Stimulated activated memory B cell treated with anti-CD40 and anti-IgM and Interleukin-4, amounts not matched to agents 10 μg/mL and 1 μg/mL and 100 μg/mL, for 72 hours (primary cell): Measurements from ENCODE around the gene MYBPH.

ENCODE experiments used
- ATAC-seq: fragments of 150-1000 bp; cut with Tn5 transposase; 2 replicates; pipeline ENCODE4 v1.10.0; 2021
- H3K27ac Mint-ChIP-seq: one replicate; pipeline ENCODE4 v1.8.0; 2022; ENCODE audit warnings: mild to moderate bottlenecking, mixed read lengths
- H3K27me3 Mint-ChIP-seq: one replicate; pipeline ENCODE4 v1.8.0; 2022; ENCODE audit warnings: mixed read lengths
- H3K36me3 Mint-ChIP-seq: one replicate; pipeline ENCODE4 v1.8.0; 2022; ENCODE audit warnings: mixed read lengths
- H3K4me1 Mint-ChIP-seq: one replicate; pipeline ENCODE4 v1.8.0; 2022; ENCODE audit warnings: mixed read lengths
- H3K4me3 Mint-ChIP-seq: one replicate; pipeline ENCODE4 v1.8.0; 2022; ENCODE audit warnings: mild to moderate bottlenecking, moderate library complexity, mixed read lengths
- H3K9me3 Mint-ChIP-seq: one replicate; pipeline ENCODE4 v1.8.0; 2022; ENCODE audit warnings: mixed read lengths

Gene MYBPH

DNA sequence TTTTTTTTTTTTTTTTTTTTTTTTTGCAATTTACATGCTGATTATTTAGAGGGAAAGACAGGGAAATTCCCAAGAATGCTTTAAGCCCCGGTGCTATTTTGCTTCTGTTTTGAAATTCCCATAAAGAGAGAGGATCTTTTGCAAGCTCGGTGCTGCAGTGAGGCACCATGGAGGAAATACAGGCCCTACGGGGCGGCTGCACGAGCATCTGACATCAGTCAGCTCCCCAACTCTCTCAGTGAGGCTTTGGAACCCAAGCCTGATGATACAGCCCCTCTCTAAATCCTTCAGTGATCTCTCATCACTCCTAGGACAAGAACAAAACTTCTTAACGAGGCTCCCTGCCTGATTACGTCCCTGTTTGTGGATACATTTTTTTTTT is 11.7 kb upstream of the MYBPH start:
- no peak overlapping the region for H3K27ac Mint-ChIP-seq
- no peaks in the 10 kb centered on the region for H3K36me3 Mint-ChIP-seq
- H3K27me3 Mint-ChIP-seq: peaks cover 51% of the 10 kb centered on the region
- H3K4me1 Mint-ChIP-seq: no peaks in the 10 kb centered on the region
- no peak overlapping the region for H3K4me3 Mint-ChIP-seq
- ATAC-seq: no peak
- H3K9me3 Mint-ChIP-seq: no peaks in the 10 kb centered on the region

DNA sequence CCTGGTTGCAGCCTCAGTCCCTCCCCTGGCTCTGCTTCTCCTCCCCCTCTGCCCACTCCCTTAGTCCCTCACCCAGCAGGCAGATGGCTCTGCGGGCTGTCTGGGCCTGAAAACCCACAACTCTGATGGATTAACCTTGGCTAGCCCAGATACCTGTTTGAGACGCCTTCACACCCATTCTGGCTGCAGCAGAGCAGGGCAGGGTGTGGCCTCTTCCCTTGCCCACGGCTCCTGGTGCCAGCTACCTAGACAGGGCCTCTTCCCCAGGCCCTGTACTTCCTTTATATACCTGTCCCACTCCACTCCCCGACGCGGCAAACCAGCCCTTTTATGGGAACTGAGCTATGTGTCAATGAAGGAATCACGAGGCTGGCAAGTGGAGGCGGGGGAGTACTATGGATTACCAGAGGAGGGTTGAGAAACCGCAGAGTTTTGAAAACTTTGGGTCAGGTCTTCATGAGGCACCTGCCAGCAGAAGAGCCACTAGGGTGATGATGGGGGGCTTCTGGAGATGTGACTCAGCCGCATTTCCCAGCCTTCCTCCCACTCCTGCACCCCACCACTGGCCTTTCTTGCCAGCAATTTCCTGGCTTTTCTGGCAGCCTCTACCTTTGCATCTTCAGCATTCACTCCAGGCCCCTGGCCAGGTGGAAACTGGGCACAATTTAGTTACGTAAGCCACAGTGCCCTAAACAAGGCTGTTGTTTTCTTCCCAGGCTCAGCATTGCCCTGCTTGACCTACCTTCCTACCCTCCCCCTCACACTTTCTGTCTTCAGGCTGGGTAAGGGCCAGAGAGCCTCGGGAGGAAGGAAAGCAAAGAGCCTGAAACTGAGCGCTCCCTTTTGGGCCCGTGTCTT is 11.0 kb upstream of the MYBPH start, which contains the start of gene CHI3L1:
Gene CHI3L1, minus strand, starts transcription at position 259 of the 858 bp plus-strand sequence. Its CDS starts 81 bp downstream, at position 178.
- no peak within 1 kb of the TSS for H3K27ac Mint-ChIP-seq

DNA sequence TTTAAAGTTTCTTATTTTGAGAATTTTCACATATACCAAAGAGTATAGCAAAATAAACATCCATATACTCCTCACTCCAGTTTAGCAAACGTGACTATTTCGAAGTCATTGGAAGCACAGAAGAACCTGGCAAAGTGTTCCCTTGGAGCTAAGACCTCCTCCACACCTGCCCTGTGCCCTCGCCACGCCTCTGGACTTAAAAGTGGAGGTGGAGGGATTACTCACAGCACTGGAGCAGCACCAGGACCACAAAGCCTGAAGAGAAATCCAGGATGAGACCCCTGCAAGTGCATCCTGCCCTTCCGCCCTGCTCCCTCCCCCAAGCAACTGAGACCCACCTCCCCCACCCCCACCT is 10.4 kb upstream of the MYBPH start:
- H3K27me3 Mint-ChIP-seq: peaks cover 51% of the 10 kb centered on the region
- no peaks in the 10 kb centered on the region for H3K9me3 Mint-ChIP-seq
- H3K36me3 Mint-ChIP-seq: no peaks in the 10 kb centered on the region
- H3K4me3 Mint-ChIP-seq: no peak overlapping the region
- H3K4me1 Mint-ChIP-seq: no peaks in the 10 kb centered on the region
- no peak for ATAC-seq
- H3K27ac Mint-ChIP-seq: no peak overlapping the region

More for the DNA sequence above, 11.0 kb upstream of the MYBPH start, which contains the start of gene CHI3L1:
- H3K9me3 Mint-ChIP-seq: no peaks in the 10 kb centered on the region
- no peaks in the 10 kb centered on the region for H3K36me3 Mint-ChIP-seq
- H3K4me1 Mint-ChIP-seq: no peaks in the 10 kb centered on the region
- H3K27me3 Mint-ChIP-seq: peaks cover 51% of the 10 kb centered on the region
- ATAC-seq: no peak
- H3K4me3 Mint-ChIP-seq: no peak within 1 kb of the TSS

DNA sequence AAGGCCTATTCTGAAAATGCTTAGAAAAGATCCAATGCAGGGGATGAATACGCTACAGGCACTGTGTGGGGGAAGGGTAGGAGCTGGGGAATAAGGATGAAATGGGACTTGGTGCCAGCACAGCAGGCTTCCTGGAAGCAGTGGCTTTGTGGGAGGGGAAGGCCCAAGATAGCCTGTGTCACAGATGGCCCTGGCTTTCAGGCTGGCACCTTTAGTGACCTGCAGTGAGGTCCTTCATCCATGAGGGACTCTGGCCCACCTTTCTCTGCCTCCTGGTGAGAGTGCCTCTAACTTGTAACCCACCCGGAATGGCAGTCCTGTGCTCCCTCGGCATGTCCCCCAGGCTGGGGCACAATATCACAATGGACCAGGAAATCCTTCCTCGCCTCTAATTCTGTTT is 10.0 kb upstream of the MYBPH start:
- H3K9me3 Mint-ChIP-seq: no peaks in the 10 kb centered on the region
- no peaks in the 10 kb centered on the region for H3K36me3 Mint-ChIP-seq
- peaks cover 51% of the 10 kb centered on the region for H3K27me3 Mint-ChIP-seq
- no peak overlapping the region for H3K27ac Mint-ChIP-seq
- no peak for ATAC-seq
- H3K4me1 Mint-ChIP-seq: no peaks in the 10 kb centered on the region
- no peak overlapping the region for H3K4me3 Mint-ChIP-seq

DNA sequence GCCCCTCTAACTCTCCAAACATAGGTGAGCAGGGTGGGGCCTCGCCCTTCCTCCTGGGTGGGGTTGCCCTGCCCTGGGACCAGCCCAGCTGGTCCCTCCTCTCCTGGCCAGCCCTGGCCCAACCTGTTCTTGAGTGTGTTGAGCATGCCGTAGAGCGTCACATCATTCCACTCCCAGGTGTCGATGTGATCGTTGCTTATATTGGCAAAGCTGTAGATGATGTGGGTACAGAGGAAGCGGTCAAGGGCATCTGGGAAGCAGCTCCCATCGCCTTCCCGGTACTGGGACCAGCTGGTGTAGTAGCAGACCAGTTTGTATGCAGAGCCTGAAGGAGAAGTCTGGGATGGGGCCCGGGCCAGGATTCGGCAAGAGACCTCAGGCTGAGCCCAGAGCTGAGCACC is 9.4 kb upstream of the MYBPH start:
- ATAC-seq: no peak
- Mint-ChIP-seq H3K4me3 (no peak overlapping the region), H3K27me3 (peaks cover 51% of the 10 kb centered on the region), H3K9me3 (no peaks in the 10 kb centered on the region), H3K27ac (no peak overlapping the region), H3K36me3 (no peaks in the 10 kb centered on the region), H3K4me1 (no peaks in the 10 kb centered on the region)

DNA sequence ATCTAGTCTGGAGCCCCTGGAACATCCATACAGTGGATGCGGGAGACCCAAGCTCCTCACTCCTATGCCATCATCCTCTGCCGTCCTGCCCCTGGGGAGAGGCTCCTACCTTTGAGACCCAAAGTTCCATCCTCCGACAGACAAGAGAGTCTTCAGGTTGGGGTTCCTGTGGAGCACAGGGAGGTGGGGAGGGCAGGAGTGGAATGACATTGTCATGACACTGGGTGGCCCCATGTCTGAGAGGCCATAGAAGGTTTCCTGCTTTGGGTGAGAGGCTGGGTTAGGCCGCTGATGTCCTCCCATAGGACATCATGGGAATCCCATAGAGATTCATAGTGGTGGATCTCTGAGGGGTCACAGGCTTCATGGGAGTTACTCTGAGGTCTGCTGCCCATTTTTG is 8.8 kb upstream of the MYBPH start:
- Mint-ChIP-seq H3K27ac (no peak overlapping the region), H3K9me3 (no peaks in the 10 kb centered on the region), H3K4me1 (no peaks in the 10 kb centered on the region), H3K27me3 (peaks cover 53% of the 10 kb centered on the region), H3K36me3 (no peaks in the 10 kb centered on the region), H3K4me3 (no peak overlapping the region)
- no peak for ATAC-seq

DNA sequence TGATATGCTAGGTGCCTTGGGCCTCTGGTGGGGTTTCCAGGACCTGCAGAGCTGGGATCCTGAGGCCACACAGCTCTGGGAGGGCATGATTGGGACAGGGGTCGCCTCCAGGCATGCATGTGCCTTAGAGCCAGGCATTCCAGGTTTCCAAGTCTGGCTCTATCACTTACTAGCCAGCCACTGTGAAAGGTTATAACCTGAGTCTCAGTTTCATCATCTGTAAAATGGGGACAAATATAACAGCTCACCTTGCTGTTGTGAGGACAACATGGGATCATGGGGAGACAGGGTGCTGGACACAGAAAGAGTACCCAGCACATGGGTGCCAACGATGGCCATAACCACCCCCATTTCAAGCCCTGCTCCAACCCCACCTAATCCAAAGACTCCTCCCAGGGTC is 8.2 kb upstream of the MYBPH start:
- ATAC-seq: no peak
- Mint-ChIP-seq H3K36me3 (no peaks in the 10 kb centered on the region), H3K27ac (no peak overlapping the region), H3K4me1 (no peaks in the 10 kb centered on the region), H3K27me3 (peaks cover 59% of the 10 kb centered on the region), H3K4me3 (no peak overlapping the region), H3K9me3 (no peaks in the 10 kb centered on the region)

DNA sequence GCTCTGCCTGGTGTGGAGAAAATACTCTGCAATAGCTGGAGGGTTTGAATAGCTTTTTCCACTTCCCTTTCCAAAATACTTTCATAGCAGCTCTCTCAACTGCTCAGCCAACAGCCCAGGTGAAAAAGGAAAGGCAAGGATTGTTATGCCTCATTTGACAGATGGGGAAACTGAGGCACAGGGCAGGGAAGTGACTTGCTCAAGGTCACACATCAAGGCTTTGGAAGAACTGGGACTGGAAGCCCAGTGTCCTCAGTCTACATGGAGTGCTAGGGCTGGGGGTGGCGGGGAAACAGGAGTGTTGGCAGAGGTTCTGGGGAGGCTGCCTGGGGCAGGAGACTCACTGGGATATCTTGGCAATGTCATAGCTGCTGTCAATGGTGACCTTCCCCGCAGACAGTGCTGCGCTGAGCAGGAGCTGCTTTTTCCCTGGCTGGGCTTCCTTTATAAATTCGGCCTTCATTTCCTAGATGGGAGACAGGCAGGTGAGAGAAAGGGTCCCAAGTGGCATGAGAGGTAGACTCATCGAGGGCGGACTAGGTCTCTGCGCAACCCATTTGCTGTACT is 6.8 kb upstream of the MYBPH start:
- Mint-ChIP-seq H3K27me3 (peaks cover 61% of the 10 kb centered on the region), H3K9me3 (no peaks in the 10 kb centered on the region), H3K36me3 (no peaks in the 10 kb centered on the region), H3K4me1 (no peaks in the 10 kb centered on the region), H3K4me3 (no peak overlapping the region), H3K27ac (no peak overlapping the region)
- no peak for ATAC-seq

DNA sequence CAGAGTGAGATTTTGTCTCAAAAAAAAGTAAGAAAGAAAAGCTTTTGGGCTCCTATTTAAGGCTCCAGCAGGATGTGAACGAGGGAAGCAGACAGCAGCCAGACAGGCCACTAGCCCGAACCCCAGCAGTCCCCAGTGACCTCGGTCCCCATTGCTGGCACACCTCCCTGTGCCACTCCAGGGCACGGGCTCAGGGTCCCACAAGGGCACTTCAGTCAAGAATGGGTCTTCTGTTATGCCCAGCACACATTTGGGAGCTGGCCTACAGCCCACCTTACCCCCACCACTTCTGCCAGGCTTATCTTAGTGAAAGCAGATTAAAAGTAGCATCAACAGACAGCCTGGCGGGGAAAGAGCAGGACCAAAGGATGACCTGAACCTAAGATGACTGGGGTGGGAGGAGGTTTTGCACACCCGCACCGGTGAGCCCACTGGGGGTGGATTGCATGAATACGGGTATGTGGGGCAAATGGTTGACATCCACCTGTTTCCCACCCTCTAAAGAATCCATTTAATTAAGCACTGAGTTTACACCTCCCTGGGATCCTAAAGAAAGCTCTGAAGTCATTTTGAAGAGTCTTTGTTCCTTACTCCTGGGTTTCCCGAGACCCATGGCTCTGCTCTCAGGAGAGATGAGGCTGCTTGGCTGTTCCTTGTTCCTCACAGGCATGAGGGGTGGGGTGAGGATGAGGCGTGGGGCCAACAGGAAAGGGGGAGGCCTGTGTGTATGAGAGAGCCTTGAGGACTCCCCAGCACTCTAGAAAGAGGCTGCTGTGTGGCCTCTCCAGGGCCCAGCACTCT is 6.2 kb upstream of the MYBPH start:
- Mint-ChIP-seq H3K4me3 (no peak overlapping the region), H3K4me1 (no peaks in the 10 kb centered on the region), H3K9me3 (no peaks in the 10 kb centered on the region), H3K36me3 (no peaks in the 10 kb centered on the region), H3K27me3 (peaks cover 56% of the 10 kb centered on the region), H3K27ac (no peak overlapping the region)
- ATAC-seq: no peak

DNA sequence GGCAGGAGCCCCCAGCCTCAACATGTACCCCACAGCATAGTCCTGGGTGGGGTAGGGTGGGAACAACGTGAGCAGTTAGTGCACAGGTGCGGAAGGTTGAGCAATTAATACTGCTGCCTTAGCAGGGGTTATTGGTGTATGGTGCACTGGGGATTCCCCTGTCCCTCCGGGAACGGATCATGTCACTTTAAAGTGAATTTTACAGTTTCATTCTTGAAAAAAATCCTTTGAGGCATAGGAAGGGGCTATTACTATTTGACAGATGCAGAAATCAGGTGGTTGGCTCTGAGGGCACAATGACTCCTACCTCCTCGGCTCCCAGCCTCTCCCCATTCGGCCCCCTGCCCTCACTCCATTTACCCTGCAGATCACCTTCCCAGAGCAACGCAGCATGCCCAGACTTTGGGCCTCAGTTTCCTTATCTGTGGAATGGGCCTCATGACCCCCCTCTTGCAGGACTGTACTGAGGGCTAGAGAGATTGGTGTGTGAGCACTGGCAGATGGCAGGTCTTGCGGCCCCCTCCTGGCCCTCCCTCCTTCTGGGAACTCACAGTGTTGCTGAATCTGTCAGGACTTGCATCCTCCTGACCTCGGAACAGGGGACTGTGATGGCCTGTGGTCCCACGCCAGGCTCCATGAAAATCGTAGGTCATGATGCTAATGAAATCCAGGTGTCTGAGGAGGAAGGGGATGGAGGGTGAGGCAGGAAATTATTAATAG is 5.1 kb upstream of the MYBPH start:
- Mint-ChIP-seq H3K4me1 (peaks cover 4% of the 10 kb centered on the region), H3K27me3 (peaks cover 56% of the 10 kb centered on the region), H3K36me3 (no peaks in the 10 kb centered on the region), H3K27ac (no peak overlapping the region), H3K4me3 (no peak overlapping the region), H3K9me3 (no peaks in the 10 kb centered on the region)
- no peak for ATAC-seq

DNA sequence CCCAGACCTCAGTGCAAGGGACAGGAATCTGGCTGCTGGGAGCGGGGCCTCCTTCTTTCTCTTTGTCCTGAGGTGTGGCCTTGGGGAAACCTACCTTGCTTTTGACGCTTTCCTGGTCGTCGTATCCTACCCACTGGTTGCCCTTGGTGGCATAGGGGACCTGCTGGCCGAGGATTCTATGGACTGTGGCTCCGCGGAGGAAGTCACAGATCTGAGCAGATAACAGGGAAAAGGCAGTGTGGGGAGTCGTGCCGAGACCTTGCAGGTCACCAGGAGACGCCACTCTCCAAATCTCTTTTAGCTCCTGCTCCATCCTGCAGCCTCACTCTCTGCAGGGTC is 4.0 kb upstream of the MYBPH start:
- Mint-ChIP-seq H3K9me3 (no peaks in the 10 kb centered on the region), H3K36me3 (no peaks in the 10 kb centered on the region), H3K27ac (no peak overlapping the region), H3K4me3 (no peak overlapping the region), H3K4me1 (peaks cover 11% of the 10 kb centered on the region), H3K27me3 (peaks cover 57% of the 10 kb centered on the region)
- ATAC-seq: no peak

DNA sequence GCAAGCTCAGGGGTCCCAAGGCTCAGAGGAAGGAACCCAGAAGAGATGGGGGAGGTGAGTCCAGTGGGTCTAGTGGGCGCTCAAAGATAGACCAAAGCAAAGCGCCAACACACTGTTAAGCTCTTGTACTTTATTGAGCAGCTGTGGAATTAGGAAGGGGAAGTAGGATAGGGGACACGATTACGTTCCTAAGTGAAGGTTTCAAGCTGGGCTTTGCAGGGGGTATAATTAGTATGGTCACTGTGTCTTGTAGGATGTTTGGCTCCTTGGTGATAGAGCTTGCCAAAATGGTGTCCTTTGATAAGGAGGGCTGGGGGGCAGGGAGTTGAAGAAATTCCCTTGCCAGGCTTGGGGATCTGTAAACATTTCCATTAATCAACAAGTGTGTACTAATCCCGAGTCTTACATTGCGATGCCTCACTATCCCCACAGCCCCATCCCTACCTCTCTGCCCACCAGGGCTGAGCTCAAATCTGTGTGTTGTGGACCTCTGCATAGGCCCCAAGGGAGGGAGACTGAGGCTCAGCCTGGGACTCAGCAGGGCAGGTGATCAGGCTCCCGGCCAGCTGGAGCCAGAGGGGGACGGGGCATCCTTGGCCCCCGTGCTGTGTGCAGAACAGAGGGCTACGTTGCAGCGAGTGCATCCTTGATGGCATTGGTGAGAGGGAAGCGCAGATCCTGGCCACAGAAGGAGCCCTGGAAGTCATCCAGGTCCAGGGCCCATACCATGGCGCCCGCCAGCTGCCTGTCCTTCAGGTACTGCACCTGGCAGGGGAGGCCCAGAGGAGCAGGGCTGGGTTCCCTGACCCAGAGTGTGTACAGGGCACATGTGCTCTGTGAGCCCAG is 3.4 kb upstream of the MYBPH start:
- Mint-ChIP-seq H3K9me3 (no peaks in the 10 kb centered on the region), H3K27me3 (peaks cover 57% of the 10 kb centered on the region), H3K27ac (no peak overlapping the region), H3K4me1 (peaks cover 13% of the 10 kb centered on the region), H3K4me3 (no peak overlapping the region), H3K36me3 (no peaks in the 10 kb centered on the region)
- no peak for ATAC-seq

DNA sequence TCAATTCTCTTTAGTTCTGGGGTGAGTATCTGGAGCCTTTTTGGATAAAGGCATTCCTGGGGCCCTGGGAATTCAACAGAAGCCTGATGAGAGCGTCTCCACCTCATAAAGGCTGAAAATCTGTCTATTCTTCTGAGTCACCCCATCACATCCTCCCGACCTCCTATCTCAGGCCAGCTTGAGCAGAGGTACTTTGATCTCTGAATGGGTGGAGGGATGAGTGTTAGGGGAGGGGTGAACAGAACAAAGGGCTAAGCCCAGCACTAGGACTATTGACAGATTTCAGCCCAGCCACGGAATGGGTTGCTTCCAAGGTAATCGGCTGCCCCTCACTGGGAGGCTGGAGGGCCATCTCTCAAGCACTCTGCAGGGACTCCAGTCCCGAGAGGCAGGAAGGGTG is 2.5 kb upstream of the MYBPH start:
- peaks cover 21% of the 10 kb centered on the region for H3K4me1 Mint-ChIP-seq
- H3K27me3 Mint-ChIP-seq: peaks cover 66% of the 10 kb centered on the region
- no peak overlapping the region for H3K27ac Mint-ChIP-seq
- no peaks in the 10 kb centered on the region for H3K9me3 Mint-ChIP-seq
- no peaks in the 10 kb centered on the region for H3K36me3 Mint-ChIP-seq
- ATAC-seq: no peak
- no peak overlapping the region for H3K4me3 Mint-ChIP-seq

DNA sequence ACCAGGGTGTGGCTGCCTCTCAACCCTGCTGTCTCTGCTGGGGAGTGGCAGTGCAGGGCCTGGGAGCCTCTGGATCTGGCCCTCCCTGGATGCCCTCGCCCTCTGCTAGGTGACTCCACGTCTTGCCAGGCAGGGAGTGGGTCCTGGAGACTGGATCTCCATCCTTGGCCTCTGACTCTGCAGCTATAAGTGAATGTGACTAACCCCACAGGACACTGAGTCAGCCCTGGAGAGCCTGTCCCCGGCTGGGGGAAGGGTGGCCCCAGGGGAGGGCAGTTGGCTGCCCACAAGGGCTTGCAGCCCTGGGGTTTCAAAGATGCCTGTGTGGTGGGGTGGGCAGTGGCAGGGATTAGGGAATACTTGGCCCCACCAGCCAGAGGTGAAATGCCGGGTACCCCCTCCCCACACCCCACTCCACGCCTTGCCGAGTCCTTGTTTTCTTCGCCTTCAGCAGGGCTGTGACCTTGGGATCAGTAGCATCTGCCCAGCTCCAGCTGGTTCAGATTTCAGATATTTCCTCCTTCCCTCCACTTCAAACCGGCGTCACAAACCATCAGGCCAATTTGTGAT is 1.9 kb upstream of the MYBPH start:
- H3K4me3 Mint-ChIP-seq: no peak overlapping the region
- H3K4me1 Mint-ChIP-seq: peaks cover 21% of the 10 kb centered on the region
- no peaks in the 10 kb centered on the region for H3K9me3 Mint-ChIP-seq
- no peak overlapping the region for H3K27ac Mint-ChIP-seq
- ATAC-seq: no peak
- no peaks in the 10 kb centered on the region for H3K36me3 Mint-ChIP-seq
- H3K27me3 Mint-ChIP-seq: peaks cover 72% of the 10 kb centered on the region
